Endodermal cell (in vitro differentiated cells): ENCODE data around the gene TNFRSF19. TPM values are rescaled to one million over a fixed set of nuclear protein-coding genes. Genes with fewer than 3 reads are reported as not detected.

ENCODE experiments used
- DNase-seq: peaks from one replicate; pipeline ENCODE4 v3.0.0-alpha.2; 2017
- H3K27ac ChIP-seq: 2 replicates; pipeline ENCODE4 v1.5.1; 2013; ENCODE audit warnings: mild to moderate bottlenecking, low read depth, low read length, moderate library complexity
- H3K27me3 ChIP-seq: 2 replicates; pipeline ENCODE4 v1.6.1; 2013; ENCODE audit warnings: mild to moderate bottlenecking, low read length, moderate library complexity; ENCODE audit not compliant: insufficient read depth, control insufficient read depth, poor library complexity, severe bottlenecking
- H3K36me3 ChIP-seq: 2 replicates; pipeline ENCODE4 v1.7.0; 2013; ENCODE audit warnings: mild to moderate bottlenecking, low read length, moderate library complexity; ENCODE audit not compliant: control insufficient read depth, insufficient read depth
- H3K4me1 ChIP-seq: one replicate; pipeline ENCODE4 v1.7.0; 2013; ENCODE audit warnings: low read length; ENCODE audit not compliant: control insufficient read depth, insufficient read depth
- H3K4me3 ChIP-seq: 2 replicates; pipeline ENCODE4 v1.5.1; 2013; ENCODE audit warnings: mild to moderate bottlenecking, low read length, moderate library complexity
- H3K9ac ChIP-seq: 2 replicates; pipeline ENCODE4 v1.6.1; 2013; ENCODE audit warnings: mild to moderate bottlenecking, low read length, moderate library complexity; ENCODE audit not compliant: poor library complexity, severe bottlenecking; ENCODE audit errors: extremely low read depth
- H3K9me3 ChIP-seq: 2 replicates; pipeline ENCODE4 v1.6.1; 2013; ENCODE audit warnings: mild to moderate bottlenecking, low read length, moderate library complexity; ENCODE audit not compliant: control insufficient read depth
- H3K27ac Mint-ChIP-seq: 2 replicates; pipeline ENCODE4 v1.8.0; 2020; ENCODE audit warnings: mixed read lengths
- H3K27me3 Mint-ChIP-seq: 2 replicates; pipeline ENCODE4 v1.8.0; 2021; ENCODE audit warnings: mild to moderate bottlenecking, mixed read lengths; ENCODE audit not compliant: insufficient read depth
- H3K36me3 Mint-ChIP-seq: 2 replicates; pipeline ENCODE4 v1.8.0; 2020; ENCODE audit warnings: low read depth, mixed read lengths
- H3K4me1 Mint-ChIP-seq: 2 replicates; pipeline ENCODE4 v1.8.0; 2020; ENCODE audit warnings: mixed read lengths
- H3K4me3 Mint-ChIP-seq: 2 replicates; pipeline ENCODE4 v1.8.0; 2020; ENCODE audit warnings: mild to moderate bottlenecking, moderate library complexity, mixed read lengths
- H3K9me3 Mint-ChIP-seq: 2 replicates; pipeline ENCODE4 v1.8.0; 2020; ENCODE audit warnings: mild to moderate bottlenecking, mixed read lengths
- WGBS, 2 experiments: methylation state at CpG; one replicate each; pipeline versions ENCODE4 v1.1.5 to v1.1.7; 2013; ENCODE audit warnings: missing lambda C conversion rate in 2 of 2, mixed read lengths in 1 of 2; ENCODE audit not compliant: insufficient coverage in 1 of 2, insufficient read length in 1 of 2; 5-methylcytosine and 5-hydroxymethylcytosine counted together
- total RNA-seq, 2 donors: library from RNA; stranded (reverse); fragmentation: NEBNext Ultra II Directional in 1 of 2; extraction: Animal tissue kit (Norgen Biotek cat#: 25700) in 1 of 2; gene quantifications; 2 replicates in 1 of 2; 3 replicates in 1 of 2; pipeline ENCODE4 v1.2.1, GENCODE V29; 2021
- TF ChIP-seq, protein P1 (sequence below): fragments of 200-600 bp; sonication (generic); conservative IDR thresholded peaks from 2 replicates; pipeline ENCODE4 v1.5.0; 2021; ENCODE audit warnings: antibody characterized with exemption, mild to moderate bottlenecking

The TNFRSF19 gene
- total RNA-seq, 2 donors from 2014 or later = 9.2 to 13.0 TPM

DNA sequence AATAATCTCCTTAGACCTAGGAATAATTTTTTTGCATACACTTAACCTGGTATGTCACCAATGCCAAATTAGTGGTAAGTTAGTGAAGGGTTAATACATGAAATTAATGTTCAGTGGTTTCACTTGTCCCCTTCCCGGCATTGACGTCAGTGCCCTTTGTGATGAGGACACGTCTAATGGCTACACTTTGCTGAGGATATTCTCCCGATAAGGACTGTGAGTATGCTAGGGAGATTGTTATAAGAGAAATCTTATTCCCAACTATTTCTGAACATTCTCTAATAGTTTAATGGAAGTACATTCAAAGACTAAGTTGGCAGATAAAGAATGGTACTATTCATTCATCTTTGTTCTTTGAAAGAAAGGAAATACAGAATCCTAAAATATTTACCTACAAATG lies 102.4 kb downstream of the TNFRSF19 start:
- H3K27me3 Mint-ChIP-seq = no peaks in the 10 kb centered on the region
- H3K4me3 Mint-ChIP-seq = no peak overlapping the region
- Histone ChIP-seq H3K9me3 (no peaks in the 10 kb centered on the region), H3K9ac (no peak overlapping the region), H3K27me3 (no peaks in the 10 kb centered on the region), H3K27ac (no peak overlapping the region), H3K4me1 (no peaks in the 10 kb centered on the region), H3K36me3 (peaks cover 4% of the 10 kb centered on the region), H3K4me3 (no peak overlapping the region)
- H3K9me3 Mint-ChIP-seq = peaks cover 9% of the 10 kb centered on the region
- H3K4me1 Mint-ChIP-seq = peaks cover 6% of the 10 kb centered on the region
- WGBS, 2 experiments = 88% methylated on average over 3 of the region's 4 CpGs; no CpG with 5 or more reads in 1 of the 2 experiments
- TF ChIP-seq, protein P1, sequence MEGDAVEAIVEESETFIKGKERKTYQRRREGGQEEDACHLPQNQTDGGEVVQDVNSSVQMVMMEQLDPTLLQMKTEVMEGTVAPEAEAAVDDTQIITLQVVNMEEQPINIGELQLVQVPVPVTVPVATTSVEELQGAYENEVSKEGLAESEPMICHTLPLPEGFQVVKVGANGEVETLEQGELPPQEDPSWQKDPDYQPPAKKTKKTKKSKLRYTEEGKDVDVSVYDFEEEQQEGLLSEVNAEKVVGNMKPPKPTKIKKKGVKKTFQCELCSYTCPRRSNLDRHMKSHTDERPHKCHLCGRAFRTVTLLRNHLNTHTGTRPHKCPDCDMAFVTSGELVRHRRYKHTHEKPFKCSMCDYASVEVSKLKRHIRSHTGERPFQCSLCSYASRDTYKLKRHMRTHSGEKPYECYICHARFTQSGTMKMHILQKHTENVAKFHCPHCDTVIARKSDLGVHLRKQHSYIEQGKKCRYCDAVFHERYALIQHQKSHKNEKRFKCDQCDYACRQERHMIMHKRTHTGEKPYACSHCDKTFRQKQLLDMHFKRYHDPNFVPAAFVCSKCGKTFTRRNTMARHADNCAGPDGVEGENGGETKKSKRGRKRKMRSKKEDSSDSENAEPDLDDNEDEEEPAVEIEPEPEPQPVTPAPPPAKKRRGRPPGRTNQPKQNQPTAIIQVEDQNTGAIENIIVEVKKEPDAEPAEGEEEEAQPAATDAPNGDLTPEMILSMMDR = no peak
- no peak overlapping the region for H3K27ac Mint-ChIP-seq
- H3K36me3 Mint-ChIP-seq = peaks cover 15% of the 10 kb centered on the region
- no peak for DNase-seq

GRCh38 chr13:23673354-23673753 lies 103.1 kb downstream of the TNFRSF19 start:
- peaks cover 12% of the 10 kb centered on the region for H3K9me3 Mint-ChIP-seq
- no peak overlapping the region for H3K9ac ChIP-seq
- H3K27ac Mint-ChIP-seq = no peak overlapping the region
- H3K4me1 ChIP-seq = no peaks in the 10 kb centered on the region
- H3K4me3 Mint-ChIP-seq = no peak overlapping the region
- no peak for DNase-seq
- 82 to 86% methylated on average over 4 of the region's 4 CpGs for WGBS, 2 experiments
- H3K27me3 ChIP-seq = no peaks in the 10 kb centered on the region
- H3K4me1 Mint-ChIP-seq = peaks cover 6% of the 10 kb centered on the region
- peaks cover 4% of the 10 kb centered on the region for H3K36me3 ChIP-seq
- peaks cover 10% of the 10 kb centered on the region for H3K36me3 Mint-ChIP-seq
- H3K27ac ChIP-seq = no peak overlapping the region
- H3K27me3 Mint-ChIP-seq = no peaks in the 10 kb centered on the region
- TF ChIP-seq, protein P1 = no peak
- no peaks in the 10 kb centered on the region for H3K9me3 ChIP-seq
- H3K4me3 ChIP-seq = no peak overlapping the region

- TF ChIP-seq, protein P1 = no peak
- H3K4me1 Mint-ChIP-seq = peaks cover 6% of the 10 kb centered on the region
- no peak overlapping the region for H3K4me3 Mint-ChIP-seq
- Histone ChIP-seq H3K4me1 (no peaks in the 10 kb centered on the region), H3K9ac (no peak overlapping the region), H3K4me3 (no peak overlapping the region), H3K27ac (no peak overlapping the region), H3K27me3 (no peaks in the 10 kb centered on the region), H3K36me3 (peaks cover 4% of the 10 kb centered on the region), H3K9me3 (peaks cover 7% of the 10 kb centered on the region)
- peaks cover 18% of the 10 kb centered on the region for H3K9me3 Mint-ChIP-seq
- peaks cover 10% of the 10 kb centered on the region for H3K36me3 Mint-ChIP-seq
- H3K27ac Mint-ChIP-seq = no peak overlapping the region
- 87 to 90% methylated on average over 3 to 8 of the region's 8 CpGs for WGBS, 2 experiments
- H3K27me3 Mint-ChIP-seq = no peaks in the 10 kb centered on the region
- DNase-seq = no peak
Measured at GRCh38 chr13:23673867-23674605, 103.8 kb downstream of the TNFRSF19 start.
